Hematopoietic multipotent progenitor cell treated with erythropoietin and hydrocortisone succinate and interleukin-3 and kit ligand, for 15 days (in vitro differentiated cells): ENCODE data around the gene TAGLN2.
"Not testable (repeated sequence)": the region's sequence is repeated elsewhere in the genome, so short reads cannot be mapped to it uniquely, and the experiment has no call there.

Experiments
- DNase-seq: peaks from one replicate; pipeline ENCODE4 v3.0.0-alpha.2; 2015; ENCODE audit warnings: low spot score

Gene TAGLN2

GRCh38 chr1:159899634-159900033 is 25.7 kb downstream of the TAGLN2 start:
- DNase-seq, result not testable (repeated sequence)

DNA sequence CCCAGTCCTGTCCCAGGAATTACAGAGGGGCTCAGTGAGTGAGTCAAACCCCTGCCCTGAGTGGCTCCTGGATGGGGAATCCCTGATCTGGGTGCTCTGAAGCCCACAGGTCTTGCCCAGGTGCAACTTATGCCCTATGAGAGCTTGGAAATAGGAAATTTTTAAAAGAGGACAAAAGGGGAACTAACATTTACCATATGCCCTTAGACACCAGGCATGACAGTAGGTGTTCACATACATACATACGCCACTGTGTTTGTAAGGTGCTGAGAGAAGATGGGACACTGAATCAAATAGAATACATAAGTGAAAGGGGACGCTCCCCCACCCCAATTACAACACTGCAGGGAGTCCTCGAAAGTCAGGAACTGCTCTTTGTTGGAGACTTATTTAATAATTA is 26.8 kb downstream of the TAGLN2 start:
- DNase-seq, result no peak

DNA sequence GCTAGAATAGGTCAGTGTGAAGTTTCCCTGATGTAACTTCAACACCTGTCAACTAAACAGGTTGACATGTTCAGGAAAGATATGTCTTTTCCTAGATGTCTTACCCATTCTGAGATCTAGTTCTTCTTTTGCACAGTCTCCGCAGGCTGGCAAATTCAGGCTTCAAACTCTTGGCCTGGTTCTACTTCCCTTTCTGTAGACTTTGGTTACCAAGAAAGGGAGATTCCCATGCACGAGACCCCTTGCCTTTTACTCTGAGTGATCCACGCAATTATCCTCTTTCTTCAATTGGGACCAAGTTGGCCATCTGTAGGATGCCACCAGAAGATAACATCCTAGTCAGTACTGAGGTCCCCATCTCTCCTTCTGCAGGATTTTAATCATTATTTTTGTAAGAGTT is 27.3 kb downstream of the TAGLN2 start:
- no peak for DNase-seq

GRCh38 chr1:159896546-159896930 is 28.8 kb downstream of the TAGLN2 start:
- DNase-seq, result no peak

GRCh38 chr1:159895836-159896545 is 29.3 kb downstream of the TAGLN2 start:
- DNase-seq, result no peak

GRCh38 chr1:159895286-159895685 is 30.0 kb downstream of the TAGLN2 start:
- DNase-seq, result no peak

GRCh38 chr1:159892944-159893343 is 32.4 kb downstream of the TAGLN2 start:
- DNase-seq, result no peak

- DNase-seq, result peak; percentile 83
Measured at GRCh38 chr1:159891275-159892157, 33.8 kb downstream of the TAGLN2 start.

- no peak for DNase-seq
Measured at GRCh38 chr1:159890390-159890789, 34.9 kb downstream of the TAGLN2 start.

GRCh38 chr1:159889821-159890252 is 35.5 kb downstream of the TAGLN2 start:
- DNase-seq, result no peak

DNA sequence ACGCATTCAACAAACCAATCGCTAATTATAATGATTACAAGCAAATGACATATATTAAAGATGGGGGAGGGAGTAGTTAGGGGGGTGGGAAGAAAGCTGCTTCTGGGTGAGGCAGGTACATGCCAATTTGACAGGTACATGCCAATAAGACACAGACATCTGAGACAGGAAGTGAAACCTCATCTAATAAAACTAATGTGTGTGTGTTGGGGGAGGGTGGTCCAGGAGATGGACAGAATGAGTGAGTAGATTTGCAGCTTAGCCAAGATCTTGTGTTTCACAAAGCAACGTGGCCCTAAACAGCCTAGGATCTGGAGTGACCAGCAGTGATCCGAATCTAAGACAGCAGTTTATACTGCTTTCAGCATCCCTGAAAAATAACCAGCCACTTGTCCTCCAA is 36.1 kb downstream of the TAGLN2 start:
- DNase-seq, result no peak

DNA sequence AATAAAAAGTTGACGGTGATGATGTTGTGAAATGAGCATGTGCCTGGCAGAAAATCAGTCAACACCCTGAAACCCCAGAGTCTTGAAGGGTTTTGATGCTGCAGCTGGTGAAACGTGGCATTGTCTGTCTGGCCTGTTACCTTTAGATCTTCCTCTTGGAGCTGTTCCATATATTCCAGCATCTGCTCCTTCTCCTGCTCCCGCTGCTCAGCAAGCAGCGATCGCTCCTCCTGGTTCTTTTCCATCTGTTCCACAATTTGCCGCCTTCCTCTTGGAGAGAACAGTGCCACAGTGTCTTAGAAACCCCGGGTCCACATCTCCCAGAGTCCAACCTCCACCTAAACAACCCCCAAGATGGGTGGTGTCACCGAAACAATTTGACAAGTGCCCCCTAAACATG is 41.0 kb downstream of the TAGLN2 start:
- DNase-seq, result no peak

DNA sequence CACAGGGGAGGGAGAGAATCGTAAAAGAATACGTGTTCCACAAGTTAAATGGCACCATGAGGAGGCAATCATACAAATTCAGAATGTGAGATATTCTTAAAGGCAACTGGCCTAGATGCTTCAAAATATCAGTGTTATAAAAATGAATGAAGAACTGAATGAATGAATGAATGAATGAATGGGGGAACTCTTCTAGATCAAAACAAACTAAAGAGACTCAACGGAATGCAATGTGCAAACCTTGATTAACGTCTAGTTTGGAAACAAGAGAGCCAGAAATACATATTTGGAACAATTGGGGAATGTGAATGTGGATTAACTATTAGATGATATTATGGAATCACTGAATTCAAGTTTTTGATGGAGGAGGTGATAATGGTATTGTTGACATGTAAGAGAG is 42.2 kb downstream of the TAGLN2 start:
- DNase-seq, result no peak

- no peak for DNase-seq
Measured at GRCh38 chr1:159882527-159882862, 42.8 kb downstream of the TAGLN2 start.

- DNase-seq, result peak; percentile 51
Measured at GRCh38 chr1:159881622-159882526, 43.4 kb downstream of the TAGLN2 start.

DNA sequence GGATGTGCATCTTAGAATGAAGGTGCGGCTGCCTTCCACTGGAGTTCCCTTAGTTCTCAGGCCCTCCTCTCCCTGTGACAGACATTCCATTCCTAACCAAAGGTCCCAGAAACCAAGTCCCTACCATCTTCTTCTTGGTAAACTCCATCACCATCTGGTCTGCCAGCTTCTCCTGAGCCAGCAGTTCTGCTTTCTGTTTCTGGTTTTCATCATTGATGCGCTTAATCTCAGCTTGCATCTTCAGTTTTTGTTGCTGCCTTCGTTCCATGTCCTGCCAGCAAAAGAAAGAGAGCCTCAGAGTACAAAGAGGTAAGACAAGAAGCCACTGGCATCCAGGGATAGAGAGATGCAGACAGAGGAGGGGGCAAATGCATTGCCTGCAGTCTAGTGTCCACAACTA is 44.9 kb downstream of the TAGLN2 start:
- DNase-seq, result no peak

DNA sequence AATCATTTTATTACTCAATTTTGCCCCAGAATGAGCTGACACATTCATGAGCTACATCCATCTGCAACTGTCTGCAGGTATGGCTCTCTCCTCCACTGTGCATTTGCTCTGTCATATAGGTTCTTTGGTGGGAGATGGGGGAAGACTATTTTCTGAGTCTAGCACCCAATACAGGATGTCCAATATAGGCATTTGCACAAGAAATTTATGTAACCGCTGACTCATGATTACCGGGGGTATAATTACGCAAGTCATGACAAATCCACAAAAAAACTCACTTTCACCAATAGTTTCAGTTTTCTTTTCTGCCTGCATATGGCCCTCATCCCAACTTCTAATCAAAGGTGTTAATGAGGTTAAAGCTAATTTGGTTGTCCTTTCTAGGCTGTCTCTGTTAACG is 45.3 kb downstream of the TAGLN2 start:
- peak; percentile 62 for DNase-seq

DNA sequence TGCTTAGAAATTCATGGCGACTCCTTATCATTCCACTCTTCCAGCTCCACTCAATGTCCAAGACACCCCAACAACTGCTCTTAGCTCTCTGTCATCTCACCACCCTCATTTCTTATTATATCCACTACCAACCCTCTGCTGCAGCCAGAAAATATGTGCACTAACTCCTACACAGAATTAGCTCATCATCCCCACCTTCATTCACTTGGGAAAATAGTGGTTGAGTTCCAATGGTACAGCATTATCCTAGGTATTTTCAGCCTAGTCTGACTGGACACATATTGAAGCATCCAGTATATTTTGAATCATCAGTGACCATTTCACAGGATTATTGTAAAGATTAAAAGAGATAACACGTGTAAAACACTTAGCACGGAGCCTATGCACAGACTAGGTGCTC is 46.2 kb downstream of the TAGLN2 start:
- no peak for DNase-seq

GRCh38 chr1:159877695-159878444 is 47.4 kb downstream of the TAGLN2 start:
- DNase-seq, result peak; percentile 16

DNA sequence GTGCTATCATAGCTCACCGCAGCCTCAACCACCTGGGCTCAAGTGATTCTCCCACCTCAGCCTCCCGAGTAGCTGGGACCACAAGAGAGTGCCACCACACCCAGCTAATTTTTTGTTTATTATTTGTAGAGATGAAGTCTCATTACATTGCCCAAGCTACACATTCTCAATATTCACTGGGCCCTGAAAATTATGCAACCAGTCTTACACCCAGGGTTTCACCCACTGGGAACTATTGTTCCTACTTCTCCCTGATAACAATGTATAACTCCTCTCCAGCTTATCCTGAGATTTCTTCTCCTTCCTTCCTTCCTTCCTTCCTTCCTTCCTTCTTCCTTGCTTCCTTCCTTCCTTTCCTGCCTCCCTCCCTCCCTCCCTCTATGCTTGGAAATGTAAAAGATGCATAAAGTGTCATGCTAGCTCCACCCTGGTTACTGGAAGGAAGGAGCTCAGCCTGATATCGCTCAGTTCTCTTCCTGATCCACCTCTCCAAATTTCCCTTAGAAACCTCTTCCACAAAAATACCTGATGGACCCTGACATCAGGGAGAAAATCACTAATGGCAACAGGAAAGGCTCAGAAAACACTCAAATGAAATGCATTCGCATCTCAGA is 51.7 kb downstream of the TAGLN2 start:
- DNase-seq, result no peak

DNA sequence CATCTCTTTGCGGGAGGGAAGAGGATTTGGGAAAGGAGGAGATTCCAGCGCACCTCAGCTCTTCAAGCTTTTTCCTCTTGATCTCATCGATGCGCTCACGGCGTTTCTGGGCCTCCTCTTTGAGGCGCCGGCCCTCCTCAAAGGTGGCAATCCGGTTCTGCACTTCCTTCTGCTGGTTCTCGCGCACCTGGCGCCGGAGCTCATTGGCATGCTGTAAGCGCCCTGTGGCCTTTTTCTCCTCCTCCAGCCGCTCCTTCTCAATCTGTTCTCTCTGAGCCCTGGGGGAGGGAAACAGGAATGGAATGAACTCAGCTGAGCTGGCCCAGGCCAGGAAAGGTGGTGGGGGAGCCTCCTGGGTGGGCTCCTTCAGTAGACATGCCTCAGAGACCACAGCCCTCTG is 52.4 kb downstream of the TAGLN2 start:
- DNase-seq, result no peak
